ENCODE measurements around the gene SAV1. TPM values are rescaled to one million over a fixed set of nuclear protein-coding genes. Genes with fewer than 3 reads are reported as not detected.
A peak's percentile ranks its signal among the peaks of the same experiment; 100 is the strongest.

Gene SAV1
- total and polyA plus RNA-seq, 10 of the 15 experiments (the other 5 are each of a cell fraction or from before 2014, with no cell fraction given): 10.1 to 29.1 (median 20.4) TPM

- TF ChIP-seq BCLAF1 (IDR thresholded peaks at IDR 0.05) (no peak), STAT3 (IDR thresholded peaks at IDR 0.05; ENCODE audit: low read depth, low read length) (no peak), ASH2L (IDR thresholded peaks at IDR 0.05; ENCODE audit: borderline replicate concordance, low read depth) (0 out of 2 replicates have a peak, but pooled peaks have one; percentile 31), NR2C2 (IDR thresholded peaks at IDR 0.05; ENCODE audit: borderline replicate concordance, control insufficient read depth, insufficient read length, low read depth) (no peak), IKZF2 (IDR thresholded peaks at IDR 0.05) (peak; percentile 21 to 64), SMAD1 (IDR thresholded peaks at IDR 0.05; ENCODE audit: low read depth, partially characterized antibody) (peak; percentile 58), WRNIP1 (IDR thresholded peaks at IDR 0.05; ENCODE audit: borderline replicate concordance, low read depth, low read length) (no peak), RELA (IDR thresholded peaks at IDR 0.05; ENCODE audit: borderline replicate concordance, partially characterized antibody) (peak; percentile 58), CTCF (IDR thresholded peaks at IDR 0.05 in 2 of 3, conservative IDR thresholded peaks at IDR 0.05 in 1 of 3; ENCODE audit: control insufficient read depth in 2 of 3, extremely low read depth in 1 of 3, insufficient read depth in 1 of 3, low read depth in 3 of 3, low read length in 3 of 3) (no peak), ESRRA (IDR thresholded peaks at IDR 0.05; ENCODE audit: low read length) (no peak), NR2F1 (conservative IDR thresholded peaks at IDR 0.05) (peak; percentile 51), CEBPB (IDR thresholded peaks at IDR 0.05; ENCODE audit: borderline replicate concordance in 1 of 2, low read depth in 2 of 2, low read length in 2 of 2) (no peak), USF1 (IDR thresholded peaks at IDR 0.05; ENCODE audit: borderline replicate concordance, extremely low read length, insufficient read depth, low read depth, low read length) (no peak), PML (IDR thresholded peaks at IDR 0.05; ENCODE audit: low read length) (peak; percentile 98), JUNB (IDR thresholded peaks at IDR 0.05) (no peak), PKNOX1 (IDR thresholded peaks at IDR 0.05) (no peak), CHD2 (IDR thresholded peaks at IDR 0.05; ENCODE audit: borderline replicate concordance, low read depth, low read length) (peak; percentile 56; the same call in 1 of the 2 replicates), GATAD2B (conservative IDR thresholded peaks at IDR 0.05; ENCODE audit: low read depth) (peak; percentile 98), BCL3 (IDR thresholded peaks at IDR 0.05; ENCODE audit: borderline replicate concordance, insufficient read depth, low read depth, low read length, poor library complexity, severe bottlenecking) (no peak), IRF4 (IDR thresholded peaks at IDR 0.05; ENCODE audit: low read depth, low read length) (no peak)
Observed at GRCh38 chr14:50667996-50668825, at the start of gene SAV1 (continued).

All from GM12878 (cell line).